BE2C (cell line): ENCODE results near the gene ZNF302.

ENCODE experiments used
- DNase-seq: peaks from one replicate; pipeline ENCODE4 v3.0.0-alpha.2; 2020
- H3K27me3 ChIP-seq: fragments of 250-450 bp; sonication (Bioruptor Pico); 2 replicates; pipeline ENCODE4 v1.5.1; 2020; ENCODE audit warnings: mild to moderate bottlenecking
- H3K36me3 ChIP-seq: fragments of 250-450 bp; sonication (Bioruptor Pico); 2 replicates; pipeline ENCODE4 v1.5.1; 2020; ENCODE audit warnings: mild to moderate bottlenecking
- H3K4me1 ChIP-seq: fragments of 250-450 bp; sonication (Bioruptor Pico); 2 replicates; pipeline ENCODE4 v1.5.1; 2020
- H3K4me3 ChIP-seq: 2 replicates; pipeline ENCODE4 v1.5.1; 2011; ENCODE audit warnings: low read depth, low read length
- H3K9me3 ChIP-seq: fragments of 250-450 bp; sonication (Bioruptor Pico); 2 replicates; pipeline ENCODE4 v1.5.1; 2020
- CTCF ChIP-seq: IDR thresholded peaks from 2 replicates; pipeline ENCODE4 v1.5.1; 2012; ENCODE audit warnings: mild to moderate bottlenecking, low read depth, low read length

Gene ZNF302

GRCh38 chr19:34690372-34690771, 12.9 kb downstream of the ZNF302 start:
- H3K4me1 ChIP-seq: no peaks in the 10 kb centered on the region
- DNase-seq: no peak

GRCh38 chr19:34692549-34692948, 15.1 kb downstream of the ZNF302 start:
- H3K36me3 ChIP-seq: no peaks in the 10 kb centered on the region
- TF ChIP-seq CTCF: no peak
- no peaks in the 10 kb centered on the region for H3K9me3 ChIP-seq
- no peak for DNase-seq
- no peaks in the 10 kb centered on the region for H3K4me1 ChIP-seq
- peaks cover 8% of the 10 kb centered on the region for H3K27me3 ChIP-seq
- H3K4me3 ChIP-seq: no peak overlapping the region

More at GRCh38 chr19:34690372-34690771, 12.9 kb downstream of the ZNF302 start:
- Histone ChIP-seq H3K27me3 (peaks cover 8% of the 10 kb centered on the region), H3K4me3 (no peak overlapping the region), H3K9me3 (peaks cover 3% of the 10 kb centered on the region), H3K36me3 (no peaks in the 10 kb centered on the region)
- TF ChIP-seq CTCF: no peak

- TF ChIP-seq CTCF: no peak
Observed at GRCh38 chr19:34707661-34708060, 30.2 kb downstream of the ZNF302 start.

GRCh38 chr19:34711890-34712289, 34.4 kb downstream of the ZNF302 start:
- Histone ChIP-seq H3K4me1 (no peaks in the 10 kb centered on the region), H3K4me3 (no peak overlapping the region), H3K36me3 (no peaks in the 10 kb centered on the region), H3K9me3 (no peaks in the 10 kb centered on the region), H3K27me3 (no peaks in the 10 kb centered on the region)
- no peak for DNase-seq
- TF ChIP-seq CTCF: no peak

More at GRCh38 chr19:34707661-34708060, 30.2 kb downstream of the ZNF302 start:
- DNase-seq: no peak
- no peaks in the 10 kb centered on the region for H3K36me3 ChIP-seq
- no peaks in the 10 kb centered on the region; the same call in 1 of the 2 replicates for H3K9me3 ChIP-seq
- no peak overlapping the region for H3K4me3 ChIP-seq
- no peaks in the 10 kb centered on the region for H3K27me3 ChIP-seq
- no peaks in the 10 kb centered on the region for H3K4me1 ChIP-seq

- Histone ChIP-seq H3K9me3 (no peaks in the 10 kb centered on the region), H3K4me1 (no peaks in the 10 kb centered on the region), H3K36me3 (no peaks in the 10 kb centered on the region), H3K4me3 (no peak overlapping the region), H3K27me3 (no peaks in the 10 kb centered on the region)
- TF ChIP-seq CTCF: peak; percentile 64
- DNase-seq: peak; percentile 58
Observed at GRCh38 chr19:34712395-34713261, 35.1 kb downstream of the ZNF302 start.

- no peak for DNase-seq
- H3K27me3 ChIP-seq: no peaks in the 10 kb centered on the region
- no peaks in the 10 kb centered on the region for H3K4me1 ChIP-seq
- H3K4me3 ChIP-seq: no peak overlapping the region
- no peaks in the 10 kb centered on the region for H3K36me3 ChIP-seq
- no peaks in the 10 kb centered on the region for H3K9me3 ChIP-seq
- TF ChIP-seq CTCF: no peak
Observed at GRCh38 chr19:34713262-34713637, 35.8 kb downstream of the ZNF302 start.
